ENCODE results near the gene ACADSB.
A peak's percentile ranks its signal among the peaks of the same experiment; 100 is the strongest.

Gene ACADSB

GRCh38 chr10:123043409-123043925 lies 34.7 kb downstream of the ACADSB start:
- peak; percentile 49 for DNase-seq

- DNase-seq = no peak
Observed at GRCh38 chr10:123044391-123044790, 35.6 kb downstream of the ACADSB start.

GRCh38 chr10:123045961-123046731 lies 37.3 kb downstream of the ACADSB start:
- DNase-seq = no peak

- DNase-seq = no peak
Observed at GRCh38 chr10:123057968-123058367, 49.2 kb downstream of the ACADSB start.

GRCh38 chr10:123061865-123062264 lies 53.1 kb downstream of the ACADSB start:
- DNase-seq = no peak

- DNase-seq = no peak
Observed at GRCh38 chr10:123062726-123063125, 53.9 kb downstream of the ACADSB start.

- no peak for DNase-seq
Observed at GRCh38 chr10:123068087-123068853, 59.5 kb downstream of the ACADSB start.

GRCh38 chr10:123069246-123069986 lies 60.6 kb downstream of the ACADSB start:
- DNase-seq = no peak

GRCh38 chr10:123073187-123073586 lies 64.4 kb downstream of the ACADSB start:
- no peak for DNase-seq

- no peak for DNase-seq
Observed at GRCh38 chr10:123074215-123074614, 65.4 kb downstream of the ACADSB start.

GRCh38 chr10:123081896-123082295 lies 73.1 kb downstream of the ACADSB start:
- DNase-seq = no peak

GRCh38 chr10:123083811-123084210 lies 75.0 kb downstream of the ACADSB start:
- DNase-seq = no peak

GRCh38 chr10:123086281-123086680 lies 77.5 kb downstream of the ACADSB start:
- no peak for DNase-seq

GRCh38 chr10:123087348-123087747 lies 78.5 kb downstream of the ACADSB start:
- DNase-seq = no peak

GRCh38 chr10:123087786-123088185 lies 79.0 kb downstream of the ACADSB start:
- DNase-seq = no peak

GRCh38 chr10:123092635-123093414 lies 84.0 kb downstream of the ACADSB start:
- no peak for DNase-seq

- DNase-seq = no peak
Observed at GRCh38 chr10:123093489-123093888, 84.7 kb downstream of the ACADSB start.

- no peak for DNase-seq
Observed at GRCh38 chr10:123096452-123096851, 87.6 kb downstream of the ACADSB start.

GRCh38 chr10:123097039-123097438 lies 88.2 kb downstream of the ACADSB start:
- no peak for DNase-seq

- DNase-seq = no peak
Observed at GRCh38 chr10:123100030-123100762, 91.4 kb downstream of the ACADSB start.

- DNase-seq = no peak
Observed at GRCh38 chr10:123101872-123102271, 93.1 kb downstream of the ACADSB start.

- DNase-seq = no peak
Observed at GRCh38 chr10:123102673-123103072, 93.9 kb downstream of the ACADSB start.

All from activated CD4-positive, alpha-beta T cell treated with anti-CD3 and anti-CD28 coated beads for 48 hours (primary cell).